Measurements from ENCODE around the gene ABCC1.

- TF ChIP-seq, protein P1, sequence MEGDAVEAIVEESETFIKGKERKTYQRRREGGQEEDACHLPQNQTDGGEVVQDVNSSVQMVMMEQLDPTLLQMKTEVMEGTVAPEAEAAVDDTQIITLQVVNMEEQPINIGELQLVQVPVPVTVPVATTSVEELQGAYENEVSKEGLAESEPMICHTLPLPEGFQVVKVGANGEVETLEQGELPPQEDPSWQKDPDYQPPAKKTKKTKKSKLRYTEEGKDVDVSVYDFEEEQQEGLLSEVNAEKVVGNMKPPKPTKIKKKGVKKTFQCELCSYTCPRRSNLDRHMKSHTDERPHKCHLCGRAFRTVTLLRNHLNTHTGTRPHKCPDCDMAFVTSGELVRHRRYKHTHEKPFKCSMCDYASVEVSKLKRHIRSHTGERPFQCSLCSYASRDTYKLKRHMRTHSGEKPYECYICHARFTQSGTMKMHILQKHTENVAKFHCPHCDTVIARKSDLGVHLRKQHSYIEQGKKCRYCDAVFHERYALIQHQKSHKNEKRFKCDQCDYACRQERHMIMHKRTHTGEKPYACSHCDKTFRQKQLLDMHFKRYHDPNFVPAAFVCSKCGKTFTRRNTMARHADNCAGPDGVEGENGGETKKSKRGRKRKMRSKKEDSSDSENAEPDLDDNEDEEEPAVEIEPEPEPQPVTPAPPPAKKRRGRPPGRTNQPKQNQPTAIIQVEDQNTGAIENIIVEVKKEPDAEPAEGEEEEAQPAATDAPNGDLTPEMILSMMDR (IDR thresholded peaks at IDR 0.05; ENCODE audit: low read length) = no peak
- no peak for TF ChIP-seq EZH2 (IDR thresholded peaks at IDR 0.05; ENCODE audit: borderline replicate concordance, low read length)
Measured at GRCh38 chr16:15953929-15954813, 4.8 kb downstream of the ABCC1 start.
